Body of pancreas (tissue), 4 donors: ENCODE data around the gene PACSIN2.

Experiments used
- POLR2A ChIP-seq, 3 donors: fragments of 450-650 bp; IDR thresholded peaks; one replicate each; pipeline ENCODE4 v1.6.1; 2016; ENCODE audit warnings: antibody characterized with exemption in 3 of 3, mild to moderate bottlenecking in 2 of 3
- TF ChIP-seq, protein P1 (sequence below), 7 experiments: fragments of 450-650 bp in 4 of 7; fragments of 200-600 bp in 3 of 7; sonication (generic) in 3 of 7; IDR thresholded peaks; one replicate each; pipeline ENCODE4 v1.5.1; 2016 to 2019; ENCODE audit warnings: antibody characterized with exemption in 7 of 7

- TF ChIP-seq, protein P1, sequence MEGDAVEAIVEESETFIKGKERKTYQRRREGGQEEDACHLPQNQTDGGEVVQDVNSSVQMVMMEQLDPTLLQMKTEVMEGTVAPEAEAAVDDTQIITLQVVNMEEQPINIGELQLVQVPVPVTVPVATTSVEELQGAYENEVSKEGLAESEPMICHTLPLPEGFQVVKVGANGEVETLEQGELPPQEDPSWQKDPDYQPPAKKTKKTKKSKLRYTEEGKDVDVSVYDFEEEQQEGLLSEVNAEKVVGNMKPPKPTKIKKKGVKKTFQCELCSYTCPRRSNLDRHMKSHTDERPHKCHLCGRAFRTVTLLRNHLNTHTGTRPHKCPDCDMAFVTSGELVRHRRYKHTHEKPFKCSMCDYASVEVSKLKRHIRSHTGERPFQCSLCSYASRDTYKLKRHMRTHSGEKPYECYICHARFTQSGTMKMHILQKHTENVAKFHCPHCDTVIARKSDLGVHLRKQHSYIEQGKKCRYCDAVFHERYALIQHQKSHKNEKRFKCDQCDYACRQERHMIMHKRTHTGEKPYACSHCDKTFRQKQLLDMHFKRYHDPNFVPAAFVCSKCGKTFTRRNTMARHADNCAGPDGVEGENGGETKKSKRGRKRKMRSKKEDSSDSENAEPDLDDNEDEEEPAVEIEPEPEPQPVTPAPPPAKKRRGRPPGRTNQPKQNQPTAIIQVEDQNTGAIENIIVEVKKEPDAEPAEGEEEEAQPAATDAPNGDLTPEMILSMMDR (IDR thresholded peaks at IDR 0.05) = no peak
- no peak for TF ChIP-seq POLR2A (IDR thresholded peaks at IDR 0.05)
Measured at GRCh38 chr22:42977569-42977968, 37.4 kb downstream of the PACSIN2 start.
